IMR-90 (cell line): Measurements from ENCODE around the gene TUBD1.

Experiments used
- BHLHE40 ChIP-seq: fragments of 150-350 bp; IDR thresholded peaks from 2 replicates; pipeline ENCODE4 v1.6.1; 2016; ENCODE audit warnings: mild to moderate bottlenecking, low read depth, low read length
- CEBPB ChIP-seq: IDR thresholded peaks from 2 replicates; pipeline ENCODE4 v1.6.1; 2012; ENCODE audit warnings: low read depth, low read length, improper control_type of control experiment
- CHD1 ChIP-seq: IDR thresholded peaks from 2 replicates; pipeline ENCODE4 v1.6.1; 2012; ENCODE audit warnings: low read depth, low read length, improper control_type of control experiment
- FOS ChIP-seq: fragments of 150-350 bp; IDR thresholded peaks from 2 replicates; pipeline ENCODE4 v1.6.1; 2016; ENCODE audit warnings: low read depth, low read length
- MAFK ChIP-seq: IDR thresholded peaks from 2 replicates; pipeline ENCODE4 v1.6.1; 2012; ENCODE audit warnings: low read depth, low read length, improper control_type of control experiment
- MAZ ChIP-seq: IDR thresholded peaks from 2 replicates; pipeline ENCODE4 v1.6.1; 2012; ENCODE audit warnings: low read depth, mild to moderate bottlenecking, low read length, improper control_type of control experiment, moderate library complexity, borderline replicate concordance
- MXI1 ChIP-seq: IDR thresholded peaks from 2 replicates; pipeline ENCODE4 v1.6.1; 2012; ENCODE audit warnings: low read depth, mild to moderate bottlenecking, low read length, moderate library complexity, borderline replicate concordance
- POLR2A ChIP-seq: IDR thresholded peaks from 2 replicates; pipeline ENCODE4 v1.6.1; 2012; ENCODE audit warnings: mild to moderate bottlenecking, low read depth, low read length
- RAD21 ChIP-seq: IDR thresholded peaks from 2 replicates; pipeline ENCODE4 v1.6.1; 2012; ENCODE audit warnings: low read length, improper control_type of control experiment
- RCOR1 ChIP-seq: IDR thresholded peaks from 2 replicates; pipeline ENCODE4 v1.6.1; 2012; ENCODE audit warnings: mild to moderate bottlenecking, low read length, improper control_type of control experiment; ENCODE audit not compliant: insufficient replicate concordance
- RFX5 ChIP-seq: IDR thresholded peaks from 2 replicates; pipeline ENCODE4 v1.8.0; 2012; ENCODE audit warnings: low read depth, mild to moderate bottlenecking, low read length, moderate library complexity
- SMC3 ChIP-seq: fragments of 150-350 bp; IDR thresholded peaks from 2 replicates; pipeline ENCODE4 v1.6.1; 2016; ENCODE audit warnings: low read depth, mild to moderate bottlenecking, antibody characterized with exemption, low read length, moderate library complexity
- TF ChIP-seq, protein P1 (sequence below): conservative IDR thresholded peaks from 2 replicates; pipeline ENCODE4 v1.5.1; 2012; ENCODE audit warnings: mild to moderate bottlenecking, low read depth, low read length, improper control_type of control experiment
- TF ChIP-seq, protein P2 (sequence below): fragments of 150-350 bp; IDR thresholded peaks from 2 replicates; pipeline ENCODE4 v1.6.1; 2017; ENCODE audit warnings: mild to moderate bottlenecking, antibody characterized with exemption, low read length, low read depth

DNA sequence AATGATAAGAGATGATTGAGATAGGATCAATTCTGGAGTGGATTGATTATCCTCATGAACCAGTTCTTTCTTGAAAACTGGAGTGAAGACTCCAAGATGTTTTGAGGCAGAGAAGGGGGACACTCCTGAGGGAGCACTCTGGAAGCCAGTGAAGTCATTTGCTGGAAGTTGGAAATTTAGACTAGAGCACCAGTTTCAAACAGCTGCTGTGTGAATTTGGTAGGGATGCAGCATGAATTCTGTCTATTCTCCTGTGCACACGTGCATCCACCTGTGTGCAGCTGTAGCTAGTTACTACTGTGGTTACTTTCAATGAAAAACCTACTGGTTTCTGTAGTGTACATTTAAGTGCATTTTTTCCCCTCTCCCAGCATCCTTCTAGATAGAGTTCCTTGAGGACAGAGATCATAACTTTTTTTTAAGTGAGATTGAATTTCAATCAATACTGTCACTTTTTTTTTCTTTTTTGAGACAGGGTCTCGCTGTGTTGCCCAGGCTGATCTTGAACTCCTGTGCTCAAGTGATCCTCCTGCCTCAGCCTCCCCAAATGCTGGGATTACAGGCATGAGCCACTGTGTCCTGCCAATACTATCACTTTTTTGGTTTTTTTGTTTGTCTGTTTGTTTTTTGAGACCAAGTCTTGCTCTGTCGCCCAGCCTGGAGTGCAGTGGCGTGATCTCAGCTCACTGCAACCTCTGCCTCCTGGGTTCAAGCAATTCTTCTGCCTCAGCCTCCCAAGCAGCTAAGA is 65.9 kb downstream of the TUBD1 start:
- TF ChIP-seq RCOR1 (no peak), MAFK (no peak), RAD21 (no peak), POLR2A (no peak), CEBPB (no peak), MXI1 (no peak), FOS (no peak), SMC3 (no peak), CHD1 (no peak), MAZ (no peak), BHLHE40 (no peak), RFX5 (no peak)
- TF ChIP-seq, protein P1, sequence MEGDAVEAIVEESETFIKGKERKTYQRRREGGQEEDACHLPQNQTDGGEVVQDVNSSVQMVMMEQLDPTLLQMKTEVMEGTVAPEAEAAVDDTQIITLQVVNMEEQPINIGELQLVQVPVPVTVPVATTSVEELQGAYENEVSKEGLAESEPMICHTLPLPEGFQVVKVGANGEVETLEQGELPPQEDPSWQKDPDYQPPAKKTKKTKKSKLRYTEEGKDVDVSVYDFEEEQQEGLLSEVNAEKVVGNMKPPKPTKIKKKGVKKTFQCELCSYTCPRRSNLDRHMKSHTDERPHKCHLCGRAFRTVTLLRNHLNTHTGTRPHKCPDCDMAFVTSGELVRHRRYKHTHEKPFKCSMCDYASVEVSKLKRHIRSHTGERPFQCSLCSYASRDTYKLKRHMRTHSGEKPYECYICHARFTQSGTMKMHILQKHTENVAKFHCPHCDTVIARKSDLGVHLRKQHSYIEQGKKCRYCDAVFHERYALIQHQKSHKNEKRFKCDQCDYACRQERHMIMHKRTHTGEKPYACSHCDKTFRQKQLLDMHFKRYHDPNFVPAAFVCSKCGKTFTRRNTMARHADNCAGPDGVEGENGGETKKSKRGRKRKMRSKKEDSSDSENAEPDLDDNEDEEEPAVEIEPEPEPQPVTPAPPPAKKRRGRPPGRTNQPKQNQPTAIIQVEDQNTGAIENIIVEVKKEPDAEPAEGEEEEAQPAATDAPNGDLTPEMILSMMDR, result no peak
- TF ChIP-seq, protein P2, sequence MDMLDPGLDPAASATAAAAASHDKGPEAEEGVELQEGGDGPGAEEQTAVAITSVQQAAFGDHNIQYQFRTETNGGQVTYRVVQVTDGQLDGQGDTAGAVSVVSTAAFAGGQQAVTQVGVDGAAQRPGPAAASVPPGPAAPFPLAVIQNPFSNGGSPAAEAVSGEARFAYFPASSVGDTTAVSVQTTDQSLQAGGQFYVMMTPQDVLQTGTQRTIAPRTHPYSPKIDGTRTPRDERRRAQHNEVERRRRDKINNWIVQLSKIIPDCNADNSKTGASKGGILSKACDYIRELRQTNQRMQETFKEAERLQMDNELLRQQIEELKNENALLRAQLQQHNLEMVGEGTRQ, result no peak
